OCI-LY3 (cell line): Measurements from ENCODE around the gene SURF6.
"Not testable (repeated sequence)": the region's sequence is repeated elsewhere in the genome, so short reads cannot be mapped to it uniquely, and the experiment has no call there.

Experiments
- H2AFZ ChIP-seq: fragments of 200-600, 300-600 bp; shearing (Covaris generic); 2 replicates; pipeline ENCODE4 v1.6.0; 2014; ENCODE audit warnings: antibody characterized with exemption, low read depth, low read length
- H3K27ac ChIP-seq: fragments of 200-600, 300-600 bp; sonication (generic); 2 replicates; pipeline ENCODE4 v1.5.1; 2014; ENCODE audit warnings: mild to moderate bottlenecking, low read length, moderate library complexity, mixed read lengths
- H3K27me3 ChIP-seq: fragments of 200-600, 300-600 bp; sonication (generic); 2 replicates; pipeline ENCODE4 v1.6.1; 2014; ENCODE audit warnings: low read depth, low read length, mixed read lengths
- H3K36me3 ChIP-seq: fragments of 200-600, 300-600 bp; sonication (generic); replicated peaks from 2 replicates; pipeline ENCODE3; 2014; ENCODE audit warnings: low read depth, low read length, mixed read lengths
- H3K4me1 ChIP-seq: fragments of 300-600, 200-600 bp; sonication (generic); 2 replicates; pipeline ENCODE4 v1.6.1; 2014; ENCODE audit warnings: low read length, mixed read lengths
- H3K4me2 ChIP-seq: fragments of 200-600, 300-600 bp; sonication (generic); 2 replicates; pipeline ENCODE4 v1.6.1; 2014; ENCODE audit warnings: low read length, mixed read lengths
- H3K4me3 ChIP-seq: fragments of 300-600, 200-600 bp; sonication (generic); 2 replicates; pipeline ENCODE4 v1.5.1; 2014; ENCODE audit warnings: antibody characterized with exemption, mild to moderate bottlenecking, low read length, moderate library complexity
- H3K79me2 ChIP-seq: fragments of 300-600, 200-600 bp; shearing (Covaris generic); 2 replicates; pipeline ENCODE4 v1.6.1; 2014; ENCODE audit warnings: mild to moderate bottlenecking, low read length, mixed read lengths
- H3K9ac ChIP-seq: fragments of 300-600, 200-600 bp; shearing (Covaris generic); 2 replicates; pipeline ENCODE4 v1.6.0; 2014; ENCODE audit warnings: mild to moderate bottlenecking, low read length, moderate library complexity
- H3K9me3 ChIP-seq: fragments of 200-600, 300-600 bp; shearing (Covaris generic); 2 replicates; pipeline ENCODE4 v1.6.1; 2014; ENCODE audit warnings: low read length, mixed read lengths; ENCODE audit not compliant: insufficient read depth
- H4K20me1 ChIP-seq: fragments of 200-600, 300-600 bp; sonication (generic); 2 replicates; pipeline ENCODE4 v1.6.1; 2016; ENCODE audit warnings: low read length, mixed read lengths; ENCODE audit not compliant: insufficient read depth
- EZH2phosphoT487 ChIP-seq: fragments of 200-600 bp; shearing (Covaris generic); IDR thresholded peaks from 2 replicates; pipeline ENCODE4 v1.6.1; 2018; ENCODE audit warnings: antibody characterized with exemption, mixed run types, low read depth
- TF ChIP-seq, protein P1 (sequence below): fragments of 200-600, 300-600 bp; sonication (generic); IDR thresholded peaks from 2 replicates; pipeline ENCODE4 v1.5.1; 2014; ENCODE audit warnings: antibody characterized with exemption, low read length, low read depth

The SURF6 gene

GRCh38 chr9:133331221-133331620 is 4.8 kb downstream of the SURF6 start:
- Histone ChIP-seq H4K20me1 (peaks cover 6% of the 10 kb centered on the region; the same call in 1 of the 2 replicates), H3K4me1 (peaks cover 9% of the 10 kb centered on the region), H3K79me2 (peaks cover 30% of the 10 kb centered on the region), H3K27me3 (no peaks in the 10 kb centered on the region), H2AFZ (no peak overlapping the region), H3K9ac (no peak overlapping the region), H3K27ac (no peak overlapping the region), H3K4me3 (no peak overlapping the region), H3K9me3 (no peaks in the 10 kb centered on the region), H3K4me2 (no peak overlapping the region), H3K36me3 (peaks cover 50% of the 10 kb centered on the region)
- TF ChIP-seq, protein P1, sequence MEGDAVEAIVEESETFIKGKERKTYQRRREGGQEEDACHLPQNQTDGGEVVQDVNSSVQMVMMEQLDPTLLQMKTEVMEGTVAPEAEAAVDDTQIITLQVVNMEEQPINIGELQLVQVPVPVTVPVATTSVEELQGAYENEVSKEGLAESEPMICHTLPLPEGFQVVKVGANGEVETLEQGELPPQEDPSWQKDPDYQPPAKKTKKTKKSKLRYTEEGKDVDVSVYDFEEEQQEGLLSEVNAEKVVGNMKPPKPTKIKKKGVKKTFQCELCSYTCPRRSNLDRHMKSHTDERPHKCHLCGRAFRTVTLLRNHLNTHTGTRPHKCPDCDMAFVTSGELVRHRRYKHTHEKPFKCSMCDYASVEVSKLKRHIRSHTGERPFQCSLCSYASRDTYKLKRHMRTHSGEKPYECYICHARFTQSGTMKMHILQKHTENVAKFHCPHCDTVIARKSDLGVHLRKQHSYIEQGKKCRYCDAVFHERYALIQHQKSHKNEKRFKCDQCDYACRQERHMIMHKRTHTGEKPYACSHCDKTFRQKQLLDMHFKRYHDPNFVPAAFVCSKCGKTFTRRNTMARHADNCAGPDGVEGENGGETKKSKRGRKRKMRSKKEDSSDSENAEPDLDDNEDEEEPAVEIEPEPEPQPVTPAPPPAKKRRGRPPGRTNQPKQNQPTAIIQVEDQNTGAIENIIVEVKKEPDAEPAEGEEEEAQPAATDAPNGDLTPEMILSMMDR: no peak
- TF ChIP-seq EZH2phosphoT487: no peak

- not testable (repeated sequence) for H3K27ac ChIP-seq, H4K20me1 ChIP-seq
- TF ChIP-seq, protein P1: peak; percentile 42
Measured at GRCh38 chr9:133329306-133330156, 6.5 kb downstream of the SURF6 start.

GRCh38 chr9:133327834-133328484 is 8.0 kb downstream of the SURF6 start:
- H4K20me1 ChIP-seq: peaks cover 6% of the 10 kb centered on the region; the same call in 1 of the 2 replicates
- TF ChIP-seq EZH2phosphoT487: no peak
- TF ChIP-seq, protein P1: no peak
- no peak overlapping the region for H3K4me2 ChIP-seq
- peaks cover 2% of the 10 kb centered on the region; the same call in 1 of the 2 replicates for H3K79me2 ChIP-seq
- no peak overlapping the region for H3K27ac ChIP-seq
- no peaks in the 10 kb centered on the region for H3K9me3 ChIP-seq
- H2AFZ ChIP-seq: no peak overlapping the region
- H3K4me3 ChIP-seq: no peak overlapping the region
- H3K36me3 ChIP-seq: peaks cover 33% of the 10 kb centered on the region
- H3K9ac ChIP-seq: no peak overlapping the region
- no peaks in the 10 kb centered on the region for H3K4me1 ChIP-seq
- H3K27me3 ChIP-seq: no peaks in the 10 kb centered on the region

More at GRCh38 chr9:133329306-133330156, 6.5 kb downstream of the SURF6 start:
- Histone ChIP-seq H3K79me2 (peaks cover 15% of the 10 kb centered on the region), H3K36me3 (peaks cover 47% of the 10 kb centered on the region)
- H3K4me2 ChIP-seq, H3K9ac ChIP-seq, H3K27me3 ChIP-seq, H3K4me3 ChIP-seq, H3K9me3 ChIP-seq, H3K4me1 ChIP-seq, H2AFZ ChIP-seq: not testable (repeated sequence)

DNA sequence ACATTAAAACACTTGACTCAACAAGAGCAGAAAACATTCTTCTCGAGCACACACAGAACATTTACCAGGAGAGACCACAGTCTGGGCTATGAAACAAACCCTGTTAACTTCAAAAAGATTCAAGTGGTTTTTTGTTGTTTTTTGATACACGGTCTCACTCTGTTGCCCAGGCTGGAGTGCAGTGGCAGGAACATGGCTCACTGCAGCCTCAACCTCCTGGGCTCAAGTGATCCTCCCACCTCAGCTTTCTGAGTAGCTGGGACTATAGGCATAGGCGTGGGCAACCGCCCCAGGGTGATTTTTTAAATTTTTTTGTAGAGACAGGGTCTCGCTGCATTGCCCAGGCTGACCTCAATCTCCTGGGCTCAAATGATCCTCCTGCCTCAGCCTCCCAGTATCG is 9.0 kb downstream of the SURF6 start:
- H3K4me3 ChIP-seq, H2AFZ ChIP-seq, H3K4me1 ChIP-seq, H3K4me2 ChIP-seq, H3K79me2 ChIP-seq, H3K9me3 ChIP-seq, H3K9ac ChIP-seq, H4K20me1 ChIP-seq, H3K27ac ChIP-seq, H3K27me3 ChIP-seq: not testable (repeated sequence)
- H3K36me3 ChIP-seq: peaks cover 23% of the 10 kb centered on the region
